Measurements from ENCODE around the gene PCP2.
A peak's percentile ranks its signal among the peaks of the same experiment; 100 is the strongest.

- TF ChIP-seq CTCF (IDR thresholded peaks at IDR 0.05) (peak; percentile 98), EZH2 (IDR thresholded peaks at IDR 0.05; ENCODE audit: borderline replicate concordance, insufficient read depth, low read depth, low read length, poor library complexity, severe bottlenecking) (no peak)
These were observed 18.6 kb upstream of the PCP2 start for GRCh38 chr19:7652061-7652641.
